MCF 10A (cell line): Measurements from ENCODE around the gene ADAMTS2. TPM values are rescaled to one million over a fixed set of nuclear protein-coding genes. Genes with fewer than 3 reads are reported as not detected.

Experiments
- BruUV-seq: library from RNA; stranded (reverse); fragments of 400-500 nt; replicated peaks from 2 replicates; lab custom pipeline; 2021; lab: Mats Ljungman, UMichigan
- CTCF ChIA-PET: fragments of 300-600 bp; sonication (Branson Sonifier 250); formaldehyde crosslinking; extraction: SDS; loops from one replicate; lab custom pipeline; 2021; ENCODE audit warnings: antibody characterized with exemption, inconsistent platforms; lab: Yijun Ruan, JAX
- POLR2A ChIA-PET: fragments of 300-600, 350-650 bp; sonication (Branson Sonifier 250); formaldehyde crosslinking; extraction: SDS; loops from one replicate; lab custom pipeline; 2020; ENCODE audit warnings: antibody characterized with exemption, inconsistent platforms; lab: Yijun Ruan, JAX
- DNase-seq: peaks from one replicate; pipeline ENCODE4 v3.0.0-alpha.2; 2018; ENCODE audit not compliant: unreplicated experiment
- H3K27ac Mint-ChIP-seq: one replicate; pipeline ENCODE4 v1.8.0; 2022; ENCODE audit warnings: mild to moderate bottlenecking, low read depth, mixed read lengths; ENCODE audit not compliant: unreplicated experiment
- H3K27me3 Mint-ChIP-seq: one replicate; pipeline ENCODE4 v1.8.0; 2022; ENCODE audit warnings: mixed read lengths; ENCODE audit not compliant: insufficient read depth, unreplicated experiment
- H3K36me3 Mint-ChIP-seq: one replicate; pipeline ENCODE4 v1.8.0; 2022; ENCODE audit warnings: mild to moderate bottlenecking, moderate library complexity, mixed read lengths; ENCODE audit not compliant: insufficient read depth, unreplicated experiment
- H3K4me1 Mint-ChIP-seq: one replicate; pipeline ENCODE4 v1.8.0; 2022; ENCODE audit warnings: mixed read lengths; ENCODE audit not compliant: insufficient read depth, unreplicated experiment
- H3K4me3 Mint-ChIP-seq: one replicate; pipeline ENCODE4 v1.8.0; 2022; ENCODE audit warnings: mild to moderate bottlenecking, moderate library complexity, mixed read lengths; ENCODE audit not compliant: unreplicated experiment
- H3K9me3 Mint-ChIP-seq: one replicate; pipeline ENCODE4 v1.8.0; 2022; ENCODE audit warnings: mixed read lengths; ENCODE audit not compliant: unreplicated experiment
- intact Hi-C: fragments of 100-400 bp; cut with micrococcal nuclease; formaldehyde crosslinking; loops from 2 replicates; pipeline ENCODE4 v1.14.1; 2022
- total RNA-seq: library from RNA; stranded (reverse); gene quantifications from 2 replicates; pipeline ENCODE4 v1.2.3, GENCODE V29; 2022
- TF ChIP-seq, protein P1 (sequence below): fragments of 200-600 bp; IDR thresholded peaks from one replicate; pipeline ENCODE4 v1.8.0; 2022; ENCODE audit warnings: antibody characterized with exemption, mild to moderate bottlenecking; ENCODE audit not compliant: unreplicated experiment

The ADAMTS2 gene
- total RNA-seq, 1 experiment from 2014 or later: not detected

DNA sequence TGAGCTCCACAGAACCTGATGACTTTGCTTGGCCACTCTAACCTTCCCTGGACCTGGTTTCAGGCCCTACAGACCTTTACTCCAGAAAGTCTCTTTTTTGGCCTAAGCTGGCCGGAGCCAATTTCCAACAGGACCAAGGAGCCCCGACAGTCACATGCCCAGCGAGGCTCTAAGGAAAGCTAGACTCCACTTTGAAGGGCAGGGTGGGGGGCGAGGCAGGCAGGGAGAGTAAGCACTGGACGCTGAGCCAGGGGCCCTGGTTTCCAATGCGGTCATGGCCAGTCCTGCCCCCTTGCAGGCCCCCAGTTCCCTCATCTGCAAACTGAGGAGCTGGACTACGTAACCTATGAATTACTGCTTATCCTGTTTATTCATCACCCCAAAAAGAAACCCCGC lies 65.2 kb downstream of the ADAMTS2 start:
- H3K9me3 Mint-ChIP-seq: peaks cover 8% of the 10 kb centered on the region
- H3K27me3 Mint-ChIP-seq: no peaks in the 10 kb centered on the region
- POLR2A ChIA-PET: interaction anchor here (0.7 kb wide), 1 partner anchor 14 kb away, joined by 4 read pairs; no protein-coding TSS in a partner anchor
- no peak for DNase-seq
- no peak overlapping the region for H3K4me3 Mint-ChIP-seq
- peaks cover 7% of the 10 kb centered on the region for H3K4me1 Mint-ChIP-seq
- intact Hi-C loops: no loop called here
- H3K27ac Mint-ChIP-seq: no peak overlapping the region
- CTCF ChIA-PET: no interaction called here
- BruUV-seq: no TSS peak
- H3K36me3 Mint-ChIP-seq: no peaks in the 10 kb centered on the region
- TF ChIP-seq, protein P1, sequence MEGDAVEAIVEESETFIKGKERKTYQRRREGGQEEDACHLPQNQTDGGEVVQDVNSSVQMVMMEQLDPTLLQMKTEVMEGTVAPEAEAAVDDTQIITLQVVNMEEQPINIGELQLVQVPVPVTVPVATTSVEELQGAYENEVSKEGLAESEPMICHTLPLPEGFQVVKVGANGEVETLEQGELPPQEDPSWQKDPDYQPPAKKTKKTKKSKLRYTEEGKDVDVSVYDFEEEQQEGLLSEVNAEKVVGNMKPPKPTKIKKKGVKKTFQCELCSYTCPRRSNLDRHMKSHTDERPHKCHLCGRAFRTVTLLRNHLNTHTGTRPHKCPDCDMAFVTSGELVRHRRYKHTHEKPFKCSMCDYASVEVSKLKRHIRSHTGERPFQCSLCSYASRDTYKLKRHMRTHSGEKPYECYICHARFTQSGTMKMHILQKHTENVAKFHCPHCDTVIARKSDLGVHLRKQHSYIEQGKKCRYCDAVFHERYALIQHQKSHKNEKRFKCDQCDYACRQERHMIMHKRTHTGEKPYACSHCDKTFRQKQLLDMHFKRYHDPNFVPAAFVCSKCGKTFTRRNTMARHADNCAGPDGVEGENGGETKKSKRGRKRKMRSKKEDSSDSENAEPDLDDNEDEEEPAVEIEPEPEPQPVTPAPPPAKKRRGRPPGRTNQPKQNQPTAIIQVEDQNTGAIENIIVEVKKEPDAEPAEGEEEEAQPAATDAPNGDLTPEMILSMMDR: no peak

DNA sequence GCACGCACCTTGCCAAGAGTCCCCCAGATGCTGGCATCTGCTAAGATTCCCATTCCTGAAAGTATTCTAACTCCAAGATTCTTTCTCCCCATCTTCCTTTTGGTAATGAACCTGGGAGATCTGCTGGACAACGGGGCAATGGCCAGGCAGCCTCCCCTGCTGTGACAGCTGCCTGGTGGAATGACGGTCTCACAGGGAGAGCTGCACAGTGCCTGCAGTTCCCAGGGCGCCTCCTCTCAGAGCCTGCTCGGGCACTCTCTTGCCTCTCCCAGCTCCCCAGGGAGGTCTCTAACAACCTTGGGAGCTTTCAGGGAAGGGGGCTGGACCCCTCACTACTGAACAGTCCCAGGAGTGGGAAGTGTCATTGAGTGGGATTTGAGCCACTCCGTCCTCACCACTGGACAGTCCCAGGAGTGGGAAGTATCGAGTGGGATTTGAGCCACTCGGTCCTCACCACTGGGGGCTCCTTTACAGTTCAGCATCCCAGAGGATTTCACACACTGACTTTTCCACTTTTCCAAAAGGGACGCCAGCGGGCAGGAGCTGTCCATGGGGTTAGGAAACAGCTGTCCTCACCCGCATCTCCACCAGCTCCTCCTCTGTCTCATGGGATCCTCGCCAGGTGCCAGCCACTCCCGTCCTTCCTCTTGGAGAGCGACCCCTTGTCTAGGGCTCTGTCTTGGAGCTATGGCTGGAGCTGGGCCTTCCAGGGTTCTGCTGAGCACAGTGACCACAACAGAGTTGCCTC lies 65.7 kb downstream of the ADAMTS2 start:
- POLR2A ChIA-PET: interaction anchor here (0.7 kb wide), 1 partner anchor 14 kb away, joined by 4 read pairs; no protein-coding TSS in a partner anchor
- no peak overlapping the region for H3K4me3 Mint-ChIP-seq
- peaks cover 8% of the 10 kb centered on the region for H3K9me3 Mint-ChIP-seq
- BruUV-seq: no TSS peak
- no peak overlapping the region for H3K27ac Mint-ChIP-seq
- TF ChIP-seq, protein P1: no peak
- no peak for DNase-seq
- intact Hi-C loops: loop anchor here (10.0 kb wide), 1 partner anchor 125 kb away; no protein-coding TSS in a partner anchor
- no peaks in the 10 kb centered on the region for H3K36me3 Mint-ChIP-seq
- H3K4me1 Mint-ChIP-seq: peaks cover 7% of the 10 kb centered on the region
- no peaks in the 10 kb centered on the region for H3K27me3 Mint-ChIP-seq
- CTCF ChIA-PET: no interaction called here

DNA sequence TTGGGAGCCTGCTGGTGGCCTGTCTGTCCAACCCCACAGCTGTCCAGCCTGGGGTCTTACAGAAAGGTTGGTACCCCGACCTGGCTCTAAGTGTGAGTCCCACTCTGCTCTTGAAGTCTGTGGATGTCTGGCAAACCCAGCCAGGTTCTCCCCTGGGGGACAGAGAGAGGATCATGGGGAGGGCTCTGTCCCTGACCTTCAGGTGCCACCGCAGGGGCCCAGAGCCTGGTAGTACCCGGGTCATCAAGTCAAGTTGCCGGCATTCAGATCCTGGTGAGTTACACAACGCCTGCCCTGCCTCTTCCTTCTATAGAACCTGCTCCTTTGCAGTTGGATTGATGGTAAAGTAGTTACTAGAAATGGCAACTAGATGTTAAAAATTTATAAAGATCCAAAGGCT lies 66.7 kb downstream of the ADAMTS2 start:
- intact Hi-C loops: loop anchor here (10.0 kb wide), 1 partner anchor 126 kb away; no protein-coding TSS in a partner anchor
- no peak overlapping the region for H3K4me3 Mint-ChIP-seq
- H3K4me1 Mint-ChIP-seq: peaks cover 7% of the 10 kb centered on the region
- POLR2A ChIA-PET: no interaction called here
- H3K9me3 Mint-ChIP-seq: peaks cover 8% of the 10 kb centered on the region
- H3K36me3 Mint-ChIP-seq: no peaks in the 10 kb centered on the region
- DNase-seq: no peak
- H3K27me3 Mint-ChIP-seq: no peaks in the 10 kb centered on the region
- TF ChIP-seq, protein P1: no peak
- CTCF ChIA-PET: no interaction called here
- H3K27ac Mint-ChIP-seq: no peak overlapping the region
- no TSS peak for BruUV-seq

DNA sequence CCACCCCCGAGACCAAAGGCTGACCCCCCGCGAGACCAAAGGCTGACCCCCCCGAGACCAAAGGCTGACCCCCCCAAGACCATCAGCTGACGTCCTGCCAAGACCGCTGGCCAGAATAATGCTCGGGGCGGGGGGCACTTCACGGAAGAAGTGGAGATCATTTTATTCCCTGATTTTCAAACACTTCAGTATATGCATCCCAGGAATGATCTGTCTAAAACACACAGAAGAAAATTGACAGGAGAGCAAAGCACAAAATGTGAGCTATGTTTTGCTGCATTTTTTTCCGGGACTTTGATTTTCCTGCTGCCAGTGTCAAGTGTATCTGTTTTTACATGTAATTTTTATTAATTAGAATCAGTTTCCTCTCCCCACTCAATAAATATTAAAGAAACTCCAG lies 67.1 kb downstream of the ADAMTS2 start:
- TF ChIP-seq, protein P1: no peak
- no peak overlapping the region for H3K27ac Mint-ChIP-seq
- CTCF ChIA-PET: no interaction called here
- POLR2A ChIA-PET: no interaction called here
- H3K4me3 Mint-ChIP-seq: no peak overlapping the region
- intact Hi-C loops: loop anchor here (10.0 kb wide), 1 partner anchor 127 kb away; no protein-coding TSS in a partner anchor
- DNase-seq: no peak
- BruUV-seq: no TSS peak
- H3K36me3 Mint-ChIP-seq: no peaks in the 10 kb centered on the region
- peaks cover 7% of the 10 kb centered on the region for H3K4me1 Mint-ChIP-seq
- peaks cover 8% of the 10 kb centered on the region for H3K9me3 Mint-ChIP-seq
- no peaks in the 10 kb centered on the region for H3K27me3 Mint-ChIP-seq
